GM23248 (cell line): ENCODE measurements around the gene KLK3. TPM values are rescaled to one million over a fixed set of nuclear protein-coding genes. Genes with fewer than 3 reads are reported as not detected.

Experiments
- DNase-seq: peaks from one replicate; pipeline ENCODE4 v3.0.0-alpha.2; 2015
- H2AFZ ChIP-seq: fragments of 200-600 bp; sonication (generic); 2 replicates; pipeline ENCODE4 v1.6.1; 2016; ENCODE audit warnings: antibody characterized with exemption
- H3F3A ChIP-seq: fragments of 200-600 bp; sonication (generic); 2 replicates; pipeline ENCODE4 v1.6.1; 2016; ENCODE audit warnings: mild to moderate bottlenecking, antibody characterized with exemption, mixed run types; ENCODE audit not compliant: insufficient read depth
- H3K27ac ChIP-seq: fragments of 200-600 bp; sonication (generic); 2 replicates; pipeline ENCODE4 v1.5.1; 2016; ENCODE audit warnings: mild to moderate bottlenecking
- H3K27me3 ChIP-seq: fragments of 200-600 bp; sonication (generic); replicated peaks from 2 replicates; pipeline ENCODE4 v1.6.1; 2016; ENCODE audit warnings: mild to moderate bottlenecking; ENCODE audit not compliant: insufficient read depth
- H3K36me3 ChIP-seq: fragments of 200-600 bp; sonication (generic); 2 replicates; pipeline ENCODE4 v1.6.1; 2016; ENCODE audit warnings: low read depth, mild to moderate bottlenecking
- H3K4me1 ChIP-seq: fragments of 200-600 bp; sonication (generic); 2 replicates; pipeline ENCODE4 v1.6.1; 2016; ENCODE audit warnings: mild to moderate bottlenecking; ENCODE audit not compliant: insufficient read depth
- H3K4me2 ChIP-seq: fragments of 200-600 bp; sonication (generic); one replicate; pipeline ENCODE4 v1.6.1; 2016; ENCODE audit warnings: mild to moderate bottlenecking; ENCODE audit not compliant: unreplicated experiment
- H3K4me3 ChIP-seq: fragments of 200-600 bp; sonication (generic); 2 replicates; pipeline ENCODE4 v1.5.1; 2016; ENCODE audit warnings: mild to moderate bottlenecking
- H3K79me2 ChIP-seq: fragments of 200-600 bp; sonication (generic); 2 replicates; pipeline ENCODE4 v1.6.1; 2016; ENCODE audit warnings: mild to moderate bottlenecking; ENCODE audit not compliant: insufficient read depth
- H3K9ac ChIP-seq: fragments of 200-600 bp; sonication (generic); 2 replicates; pipeline ENCODE4 v1.6.1; 2016; ENCODE audit warnings: mild to moderate bottlenecking
- H3K9me2 ChIP-seq: fragments of 200-600 bp; sonication (generic); 2 replicates; pipeline ENCODE4 v1.6.1; 2016; ENCODE audit warnings: mixed run types, mild to moderate bottlenecking, moderate library complexity; ENCODE audit not compliant: insufficient read depth
- H3K9me3 ChIP-seq: fragments of 200-600 bp; sonication (generic); one replicate; pipeline ENCODE4 v1.6.1; 2017; ENCODE audit warnings: low read depth
- H4K20me1 ChIP-seq: fragments of 200-600 bp; sonication (generic); 2 replicates; pipeline ENCODE4 v1.6.0; 2016; ENCODE audit not compliant: insufficient read depth
- EZH2 ChIP-seq: fragments of 200-600 bp; sonication (generic); IDR thresholded peaks from 2 replicates; pipeline ENCODE4 v1.6.1; 2018; ENCODE audit warnings: antibody characterized with exemption, mild to moderate bottlenecking; ENCODE audit not compliant: insufficient read depth, poor library complexity, severe bottlenecking
- EZH2phosphoT487 ChIP-seq: fragments of 200-600 bp; sonication (generic); IDR thresholded peaks from 2 replicates; pipeline ENCODE4 v1.6.1; 2018; ENCODE audit warnings: antibody characterized with exemption, moderate library complexity, mild to moderate bottlenecking, low read depth; ENCODE audit not compliant: insufficient read depth
- WGBS, 2 experiments: methylation state at CpG; one replicate each; pipeline ENCODE4 v1.1.6; 2015 to 2017; ENCODE audit warnings: low lambda C conversion rate in 2 of 2, low coverage in 1 of 2; ENCODE audit errors: missing lambda C conversion rate in 2 of 2; 5-methylcytosine and 5-hydroxymethylcytosine counted together
- in situ Hi-C: fragments of 300-500 bp; cut with MboI; formaldehyde crosslinking; loops from 2 replicates; pipeline ENCODE4 v1.15.0; 2020
- polyA plus RNA-seq: library from polyadenylated mRNA; unstranded; fragments of >200 nt; fragmentation: Nextera tagmentation; extraction: Ambion mirVana; gene quantifications from 2 replicates; pipeline ENCODE4 v1.2.1, GENCODE V29; 2016
- total RNA-seq: library from RNA; depleted of rRNA; stranded (reverse); fragments of >200 nt; shearing (Covaris generic); gene quantifications from 2 replicates; pipeline ENCODE4 v1.2.3, GENCODE V29; 2014

Gene KLK3
- total and polyA plus RNA-seq, 2 experiments from 2014 or later = not detected

GRCh38 chr19:50829801-50830200 is 24.9 kb upstream of the KLK3 start:
- Histone ChIP-seq H4K20me1 (no peaks in the 10 kb centered on the region), H3K4me3 (no peak overlapping the region), H3K4me1 (no peaks in the 10 kb centered on the region), H3K4me2 (no peak overlapping the region), H3K79me2 (no peaks in the 10 kb centered on the region), H2AFZ (no peak overlapping the region), H3K9me3 (no peaks in the 10 kb centered on the region), H3K27ac (no peak overlapping the region), H3K9ac (no peak overlapping the region), H3K36me3 (no peaks in the 10 kb centered on the region), H3K27me3 (peaks cover 7% of the 10 kb centered on the region; the same call in 1 of the 2 replicates), H3K9me2 (no peaks in the 10 kb centered on the region), H3F3A (no peaks in the 10 kb centered on the region)
- in situ Hi-C loops = no loop called here
- no peak for TF ChIP-seq EZH2
- no peak for TF ChIP-seq EZH2phosphoT487
- 40 to 43% methylated on average over 5 of the region's 5 CpGs for WGBS, 2 experiments
- no peak for DNase-seq

- no peak overlapping the region for H3K27ac ChIP-seq
- H3K4me1 ChIP-seq = no peaks in the 10 kb centered on the region
- no peaks in the 10 kb centered on the region for H3K9me3 ChIP-seq
- in situ Hi-C loops = no loop called here
- no peak for DNase-seq
- peaks cover 6% of the 10 kb centered on the region; the same call in 1 of the 2 replicates for H3K27me3 ChIP-seq
- no peak overlapping the region for H3K9ac ChIP-seq
- no peaks in the 10 kb centered on the region for H3K79me2 ChIP-seq
- no peaks in the 10 kb centered on the region for H3K9me2 ChIP-seq
- H3F3A ChIP-seq = no peaks in the 10 kb centered on the region
- TF ChIP-seq EZH2 (no peak), EZH2phosphoT487 (no peak)
- H4K20me1 ChIP-seq = no peaks in the 10 kb centered on the region
- no peak overlapping the region for H3K4me3 ChIP-seq
- H2AFZ ChIP-seq = no peak overlapping the region
- no peak overlapping the region for H3K4me2 ChIP-seq
- 25 to 27% methylated on average over 12 to 17 of the region's 17 CpGs for WGBS, 2 experiments
- no peaks in the 10 kb centered on the region for H3K36me3 ChIP-seq
Observed at GRCh38 chr19:50830266-50831025, 24.3 kb upstream of the KLK3 start.

GRCh38 chr19:50831026-50831396 is 23.7 kb upstream of the KLK3 start:
- H3F3A ChIP-seq = no peaks in the 10 kb centered on the region
- H3K27ac ChIP-seq = no peak overlapping the region
- no peak for DNase-seq
- H3K4me1 ChIP-seq = no peaks in the 10 kb centered on the region
- H2AFZ ChIP-seq = no peak overlapping the region
- in situ Hi-C loops = no loop called here
- no peaks in the 10 kb centered on the region for H3K79me2 ChIP-seq
- H4K20me1 ChIP-seq = no peaks in the 10 kb centered on the region
- TF ChIP-seq EZH2 (no peak), EZH2phosphoT487 (no peak)
- H3K4me2 ChIP-seq = no peak overlapping the region
- no peaks in the 10 kb centered on the region for H3K36me3 ChIP-seq
- no peaks in the 10 kb centered on the region for H3K9me3 ChIP-seq
- 37 to 50% methylated on average over 7 of the region's 7 CpGs for WGBS, 2 experiments
- H3K27me3 ChIP-seq = peaks cover 6% of the 10 kb centered on the region; the same call in 1 of the 2 replicates
- H3K9ac ChIP-seq = no peak overlapping the region
- H3K9me2 ChIP-seq = no peaks in the 10 kb centered on the region
- no peak overlapping the region for H3K4me3 ChIP-seq

- DNase-seq = no peak
- Histone ChIP-seq H3K9ac (no peak overlapping the region), H3K4me2 (no peak overlapping the region), H3K79me2 (no peaks in the 10 kb centered on the region), H3K9me2 (no peaks in the 10 kb centered on the region), H3K9me3 (no peaks in the 10 kb centered on the region), H3K4me3 (no peak overlapping the region), H3K27me3 (peaks cover 6% of the 10 kb centered on the region; the same call in 1 of the 2 replicates), H2AFZ (no peak overlapping the region), H3K27ac (no peak overlapping the region), H3K4me1 (no peaks in the 10 kb centered on the region), H4K20me1 (no peaks in the 10 kb centered on the region), H3K36me3 (no peaks in the 10 kb centered on the region), H3F3A (no peaks in the 10 kb centered on the region)
- in situ Hi-C loops = no loop called here
- TF ChIP-seq EZH2 = no peak
- TF ChIP-seq EZH2phosphoT487 = no peak
- WGBS, 2 experiments = 47 to 55% methylated on average over 8 of the region's 8 CpGs
Observed at GRCh38 chr19:50832666-50833065, 22.0 kb upstream of the KLK3 start.
